NCI-H82 treated with DMSO at 0.1 percent for 48 hours (cell line): ENCODE measurements around the gene PHETA1.
"Not testable (repeated sequence)": the region's sequence is repeated elsewhere in the genome, so short reads cannot be mapped to it uniquely, and the experiment has no call there.

Experiments
- DNase-seq: peaks from one replicate; lab custom pipeline; 2025; ENCODE audit not compliant: unreplicated experiment; lab: John Stamatoyannopoulos, UW

PHETA1 gene

GRCh38 chr12:111373231-111373630 is 4.3 kb upstream of the PHETA1 start:
- not testable (repeated sequence) for DNase-seq

GRCh38 chr12:111369496-111370220 is 763 bp upstream of the PHETA1 start:
- DNase-seq = no peak

- DNase-seq = no peak
Observed at GRCh38 chr12:111368291-111368787, 556 bp downstream of the PHETA1 start.

GRCh38 chr12:111367661-111368221 is 1.2 kb downstream of the PHETA1 start:
- no peak for DNase-seq

GRCh38 chr12:111366583-111366982 is 2.3 kb downstream of the PHETA1 start:
- DNase-seq = no peak

GRCh38 chr12:111366075-111366474 is 2.8 kb downstream of the PHETA1 start:
- no peak for DNase-seq

- DNase-seq = no peak
Observed at GRCh38 chr12:111363578-111363977, 5.3 kb downstream of the PHETA1 start.

- no peak for DNase-seq
Observed at GRCh38 chr12:111362687-111363475, 6.0 kb downstream of the PHETA1 start.

GRCh38 chr12:111361717-111362576 is 6.9 kb downstream of the PHETA1 start:
- DNase-seq = no peak

- no peak for DNase-seq
Observed at GRCh38 chr12:111361073-111361716, 7.7 kb downstream of the PHETA1 start.

- DNase-seq = no peak
Observed at GRCh38 chr12:111360325-111360930, 8.5 kb downstream of the PHETA1 start.

- DNase-seq = no peak
Observed at GRCh38 chr12:111359914-111360276, 9.0 kb downstream of the PHETA1 start.

GRCh38 chr12:111359231-111359913 is 9.5 kb downstream of the PHETA1 start:
- no peak for DNase-seq

- DNase-seq = no peak
Observed at GRCh38 chr12:111355201-111355925, 13.5 kb downstream of the PHETA1 start.

GRCh38 chr12:111354511-111354910 is 14.4 kb downstream of the PHETA1 start:
- DNase-seq = no peak

- no peak for DNase-seq
Observed at GRCh38 chr12:111353603-111354295, 15.1 kb downstream of the PHETA1 start.

- no peak for DNase-seq
Observed at GRCh38 chr12:111353026-111353425, 15.9 kb downstream of the PHETA1 start.

- DNase-seq = no peak
Observed at GRCh38 chr12:111352296-111352993, 16.4 kb downstream of the PHETA1 start.
